ENCODE data around the gene NOSIP.

NOSIP gene

GRCh38 chr19:49570997-49571676 is 9.2 kb downstream of the NOSIP start:
- DNase-seq = no peak

- peak; percentile 82 to 87 for DNase-seq
Measured at GRCh38 chr19:49570138-49570856, 10.1 kb downstream of the NOSIP start.

GRCh38 chr19:49567861-49568441 is 12.4 kb downstream of the NOSIP start:
- DNase-seq = no peak

GRCh38 chr19:49566302-49566701 is 14.1 kb downstream of the NOSIP start:
- no peak for DNase-seq

GRCh38 chr19:49565261-49565660 is 15.1 kb downstream of the NOSIP start:
- DNase-seq = no peak

GRCh38 chr19:49564616-49565045 is 15.7 kb downstream of the NOSIP start:
- no peak for DNase-seq

GRCh38 chr19:49560358-49560900 is 19.9 kb downstream of the NOSIP start:
- no peak for DNase-seq

GRCh38 chr19:49559928-49560327 is 20.4 kb downstream of the NOSIP start:
- DNase-seq = no peak

- no peak for DNase-seq
Measured at GRCh38 chr19:49559443-49559842, 20.9 kb downstream of the NOSIP start.

GRCh38 chr19:49558591-49558990 is 21.8 kb downstream of the NOSIP start:
- DNase-seq = no peak

- DNase-seq = no peak
Measured at GRCh38 chr19:49557641-49558325, 22.6 kb downstream of the NOSIP start.

- no peak for DNase-seq
Measured at GRCh38 chr19:49556412-49557398, 23.7 kb downstream of the NOSIP start.

GRCh38 chr19:49555600-49556411 is 24.6 kb downstream of the NOSIP start:
- peak in 1 of 2 experiments; percentile 23 for DNase-seq

GRCh38 chr19:49554701-49555181 is 25.6 kb downstream of the NOSIP start:
- DNase-seq = no peak

GRCh38 chr19:49553451-49554271 is 26.7 kb downstream of the NOSIP start:
- DNase-seq = no peak

GRCh38 chr19:49552749-49553148 is 27.6 kb downstream of the NOSIP start:
- DNase-seq = no peak

- no peak for DNase-seq
Measured at GRCh38 chr19:49551531-49551930, 28.8 kb downstream of the NOSIP start.

GRCh38 chr19:49549045-49549444 is 31.3 kb downstream of the NOSIP start:
- DNase-seq = no peak

GRCh38 chr19:49546825-49547565 is 33.4 kb downstream of the NOSIP start:
- DNase-seq = peak; percentile 73 to 94
